Stimulated activated CD8-positive, alpha-beta memory T cell treated with anti-CD3 and anti-CD28 coated beads, Interleukin-12 subunit alpha, Interleukin-12 subunit beta, amount 100 ng/mL, for 4 hours (primary cell): ENCODE measurements around the gene FAM199X.
"Not testable (repeated sequence)": the region's sequence is repeated elsewhere in the genome, so short reads cannot be mapped to it uniquely, and the experiment has no call there.

ENCODE experiments used
- DNase-seq: peaks from one replicate; pipeline ENCODE4 v3.0.0-alpha.2; 2020; ENCODE audit warnings: low read depth

The FAM199X gene

DNA sequence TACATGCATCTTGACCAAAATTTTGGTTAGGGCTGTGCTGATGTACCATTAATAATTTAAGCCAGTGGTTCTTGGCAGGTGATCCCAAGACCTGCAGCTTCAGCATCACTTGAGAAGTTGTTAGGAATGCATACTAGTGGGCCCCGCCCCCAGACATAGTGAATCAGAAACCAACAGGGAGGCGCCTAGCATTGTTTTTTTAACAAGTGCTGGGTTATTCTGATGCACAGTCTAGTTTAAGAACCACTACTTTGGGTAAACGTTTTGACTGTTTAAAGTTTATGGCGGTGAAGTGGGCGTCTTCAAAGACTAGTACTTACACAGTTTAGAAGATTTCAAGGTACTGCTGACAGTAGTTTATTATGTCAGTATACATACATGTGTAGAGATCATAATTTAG lies 23.6 kb downstream of the FAM199X start:
- no peak for DNase-seq

DNA sequence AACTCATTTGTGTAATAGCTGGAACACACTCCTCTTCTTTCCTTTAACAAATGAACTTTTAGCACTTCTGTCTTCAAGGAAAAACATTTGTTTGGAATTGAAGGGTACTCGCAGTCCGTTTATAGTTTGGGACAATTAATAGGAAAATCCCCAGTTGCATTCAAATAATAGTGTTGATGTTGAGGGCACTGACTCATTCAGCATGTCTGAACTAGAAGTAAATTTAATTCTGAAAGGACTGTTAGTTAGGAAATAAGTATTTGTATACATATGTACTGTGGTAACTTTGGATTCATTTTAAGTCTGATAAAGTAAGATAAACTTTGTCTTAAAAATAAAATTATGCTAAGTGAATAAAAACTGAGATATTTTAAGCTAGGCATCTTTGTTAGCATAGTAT lies 27.2 kb downstream of the FAM199X start:
- DNase-seq = no peak

DNA sequence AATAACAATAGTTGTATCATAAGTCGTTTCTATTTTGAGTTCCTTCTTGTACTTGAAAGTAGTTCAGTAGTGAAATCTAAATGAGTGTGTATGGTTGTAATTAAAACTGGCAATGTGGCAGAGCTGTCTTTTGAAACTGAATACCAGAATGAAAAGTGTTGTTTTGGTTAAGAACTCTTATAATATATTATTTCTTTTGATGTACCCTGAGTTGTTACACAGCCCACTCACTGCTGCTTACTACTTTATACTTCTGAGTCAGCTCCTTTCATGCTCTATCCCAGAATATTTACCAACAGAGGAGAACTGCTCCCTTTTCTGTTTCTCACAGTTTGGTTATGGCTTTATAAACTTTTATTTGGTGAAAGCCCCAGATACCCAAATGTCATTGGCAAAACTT lies 28.8 kb downstream of the FAM199X start:
- DNase-seq = no peak

DNA sequence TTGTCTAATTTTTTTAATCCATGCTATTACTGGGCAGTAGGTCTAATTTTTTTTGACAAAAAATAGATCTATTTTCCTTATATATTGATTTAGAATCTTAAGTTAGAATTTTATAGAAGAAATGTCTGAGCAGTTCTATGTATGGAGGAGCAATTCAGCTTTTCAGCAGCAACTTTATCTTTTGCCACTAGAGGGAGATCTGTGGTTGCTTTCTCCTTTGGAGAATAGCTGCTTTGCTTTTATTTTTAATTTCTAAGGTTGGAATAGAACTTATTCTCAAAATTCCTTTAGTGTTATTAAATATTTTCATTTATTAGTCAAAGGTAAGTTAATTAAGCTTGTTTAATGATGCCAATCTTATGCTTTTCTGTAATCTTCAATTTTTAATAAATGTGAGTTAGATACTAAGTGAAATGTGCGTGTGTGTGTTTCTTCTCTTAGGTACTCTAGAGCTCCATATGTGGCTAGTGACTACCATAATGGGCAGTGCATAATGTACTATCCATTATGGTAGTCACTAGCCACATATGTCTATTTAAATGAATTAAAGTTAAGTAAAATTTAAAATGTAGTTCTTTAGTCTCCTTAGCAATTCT lies 29.3 kb downstream of the FAM199X start:
- no peak for DNase-seq

DNA sequence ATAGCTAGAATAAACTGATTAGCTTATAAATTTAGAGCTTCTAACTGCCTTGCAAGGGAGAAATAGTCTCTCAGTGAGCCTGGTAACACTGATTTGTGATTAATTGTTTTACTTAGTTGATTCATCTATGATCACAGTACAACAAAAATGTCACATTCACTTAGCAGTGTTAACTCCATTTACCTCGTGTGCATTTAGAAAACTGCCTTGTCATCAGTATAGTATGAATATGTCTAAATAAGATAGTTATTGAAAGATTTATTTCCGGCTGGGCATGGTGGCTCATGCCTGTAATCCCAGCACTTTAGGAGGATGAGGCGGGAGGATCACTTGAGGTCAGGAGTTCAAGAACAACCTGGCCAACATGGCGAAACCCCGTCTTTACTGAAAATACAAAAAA lies 39.3 kb downstream of the FAM199X start:
- DNase-seq = no peak

DNA sequence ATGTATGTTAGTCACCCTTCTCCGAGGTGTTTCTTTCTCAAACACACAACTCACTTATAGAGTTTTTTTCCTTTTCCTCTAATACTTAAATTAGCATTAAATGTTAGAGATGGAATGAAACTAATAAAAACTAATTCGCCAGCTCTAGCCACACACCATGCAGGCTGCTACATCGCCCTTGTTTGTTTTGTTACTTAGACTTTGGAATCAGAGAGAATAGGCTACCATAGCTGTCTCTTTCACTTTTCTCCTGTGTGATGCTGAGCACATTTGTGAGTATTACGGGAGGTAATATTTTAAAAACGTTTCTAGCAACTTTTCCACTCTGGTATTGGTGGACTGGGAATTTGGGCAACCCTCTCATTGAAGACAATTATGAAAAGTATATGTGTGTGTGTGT lies 44.9 kb downstream of the FAM199X start:
- no peak for DNase-seq

- not testable (repeated sequence) for DNase-seq
Observed at GRCh38 chrX:104230060-104230459, 63.8 kb downstream of the FAM199X start.
